ENCODE measurements around the gene ZNF143.
"Not testable (repeated sequence)": the region's sequence is repeated elsewhere in the genome, so short reads cannot be mapped to it uniquely, and the experiment has no call there.

ZNF143 gene

DNA sequence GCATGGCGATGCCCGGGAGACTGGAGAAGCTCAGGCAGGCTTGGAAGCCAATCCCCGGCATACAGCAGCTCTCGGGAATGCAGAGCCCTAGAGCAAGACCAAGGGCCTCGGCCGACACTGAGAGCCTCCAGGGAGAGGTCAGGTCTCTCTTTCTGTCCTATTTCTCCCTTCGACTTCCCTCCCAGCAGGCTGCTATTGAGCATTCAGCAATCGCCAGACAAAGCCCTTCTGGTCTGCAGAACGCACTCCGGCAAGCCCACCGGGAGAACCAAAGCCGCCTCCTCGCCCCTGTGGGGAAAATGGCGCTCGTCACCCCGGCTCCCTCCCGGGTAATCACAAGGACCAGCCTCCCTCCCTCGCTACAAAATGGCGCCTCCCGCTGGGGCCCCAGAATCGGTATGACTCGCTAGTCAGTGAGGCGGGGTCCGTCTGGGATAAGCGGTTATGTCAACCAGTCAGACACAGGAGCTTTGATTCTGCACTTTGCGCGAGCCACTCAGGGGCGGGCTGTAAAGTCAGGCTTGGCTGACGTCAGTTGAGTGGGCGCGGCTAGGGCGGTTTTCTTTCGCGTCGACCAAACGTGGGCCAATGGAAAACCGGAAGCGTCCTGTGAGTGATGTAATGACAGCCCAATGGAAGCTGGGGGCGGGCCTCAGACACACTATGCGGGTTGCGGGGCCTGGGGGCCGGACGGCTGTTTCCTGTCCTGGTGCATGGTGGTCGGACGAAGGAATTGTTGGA is at the start of gene ZNF143:
Gene ZNF143, plus strand, starts transcription at position 691 of the 741 bp plus-strand sequence. CDS start 10,297 bp downstream, outside the sequence.
- DNase-seq (ENCODE audit: low read depth) = peak; percentile 99

DNA sequence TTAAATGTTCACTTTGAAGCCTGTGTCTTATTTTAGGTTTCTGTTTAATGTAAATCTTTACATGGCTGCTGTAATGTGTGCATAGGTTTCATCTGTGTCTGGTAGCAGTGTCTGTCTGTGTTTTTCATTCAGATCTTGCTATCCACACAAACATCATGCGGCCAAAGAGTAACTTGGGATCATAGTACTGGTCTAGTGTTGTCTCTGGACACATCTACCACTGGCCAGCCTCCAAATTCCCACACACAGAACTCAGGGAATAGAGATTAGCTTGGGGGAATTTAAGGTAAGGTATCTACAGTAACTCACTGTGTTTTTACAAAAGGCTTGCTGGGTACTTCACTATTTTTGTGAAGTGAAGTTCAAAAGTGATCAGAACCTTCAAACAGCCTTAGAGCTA is 32.1 kb upstream of the ZNF143 start:
- no peak for DNase-seq (ENCODE audit: low read depth)

DNA sequence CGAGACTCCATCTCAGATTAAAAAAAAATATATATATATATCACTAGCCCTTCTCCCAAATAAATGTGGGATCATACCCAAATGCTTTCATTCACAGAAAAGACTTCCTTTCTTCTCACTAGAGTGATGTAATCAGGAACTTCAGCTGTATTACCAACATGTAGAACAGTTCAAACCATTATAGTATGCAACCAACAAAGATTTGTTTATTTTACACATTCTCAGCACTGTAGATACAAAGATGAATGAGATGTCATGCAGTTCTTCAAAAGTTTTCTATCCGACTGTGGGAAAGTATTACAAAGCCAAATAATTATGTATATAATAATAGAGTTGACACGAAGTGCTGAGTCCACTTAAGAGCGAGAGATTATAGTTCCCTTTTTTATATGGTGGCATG is 22.2 kb upstream of the ZNF143 start:
- no peak for DNase-seq (ENCODE audit: low read depth)

DNA sequence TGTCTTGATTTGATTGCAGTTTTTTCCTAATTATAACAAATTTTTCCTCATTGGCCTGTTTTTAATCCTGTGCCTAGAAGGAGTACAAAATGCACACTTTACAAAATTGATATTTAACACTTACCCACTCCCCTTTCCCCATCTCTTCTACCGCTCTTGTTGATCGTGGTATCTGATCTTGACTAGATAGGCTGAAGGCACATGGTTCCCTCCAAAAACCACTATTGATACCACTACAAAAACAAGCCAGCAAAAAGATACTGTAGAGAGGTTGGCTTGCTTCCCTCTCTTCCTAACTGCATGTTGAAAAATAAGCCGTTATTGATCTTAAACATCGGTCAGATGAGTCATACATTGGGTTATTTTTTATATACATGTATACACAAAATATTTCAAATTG is 14.6 kb upstream of the ZNF143 start:
- no peak for DNase-seq (ENCODE audit: low read depth)

DNA sequence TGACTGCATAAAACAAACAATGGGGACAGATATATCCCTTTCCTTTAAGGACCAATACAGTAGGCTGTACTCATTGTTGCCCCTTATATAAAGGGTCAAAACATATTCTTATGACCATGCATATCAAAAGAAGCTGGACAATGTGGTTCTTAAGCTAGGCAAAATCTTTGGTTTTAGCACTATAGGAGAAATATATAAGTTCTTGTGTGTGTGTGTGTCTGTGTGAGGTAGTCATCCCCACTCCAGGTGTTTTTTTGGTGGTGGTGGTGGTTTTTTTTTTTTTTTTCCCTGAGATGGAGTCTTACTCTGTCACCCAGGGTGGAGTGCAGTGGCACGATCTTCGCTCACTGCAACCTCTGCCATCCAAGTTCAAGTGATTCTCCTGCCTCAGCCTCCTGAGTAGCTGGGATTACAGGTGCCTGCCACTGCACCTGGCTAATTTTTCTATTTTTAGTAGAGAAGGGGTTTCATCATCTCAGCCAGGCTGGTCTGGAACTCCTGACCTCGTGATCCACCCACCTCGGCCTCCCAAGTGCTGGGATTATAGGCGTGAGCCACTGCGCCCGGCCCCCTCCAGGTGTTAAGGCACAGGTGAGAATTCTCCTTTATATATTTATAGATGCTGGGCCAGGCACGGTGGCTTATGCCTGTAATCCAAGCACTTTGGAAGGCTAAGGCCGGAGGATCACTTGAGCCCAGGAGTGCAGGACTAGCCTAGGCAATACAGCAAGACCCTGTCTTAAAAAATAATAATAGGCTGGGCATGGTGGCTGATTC is 12.0 kb upstream of the ZNF143 start:
- no peak for DNase-seq (ENCODE audit: low read depth)

DNA sequence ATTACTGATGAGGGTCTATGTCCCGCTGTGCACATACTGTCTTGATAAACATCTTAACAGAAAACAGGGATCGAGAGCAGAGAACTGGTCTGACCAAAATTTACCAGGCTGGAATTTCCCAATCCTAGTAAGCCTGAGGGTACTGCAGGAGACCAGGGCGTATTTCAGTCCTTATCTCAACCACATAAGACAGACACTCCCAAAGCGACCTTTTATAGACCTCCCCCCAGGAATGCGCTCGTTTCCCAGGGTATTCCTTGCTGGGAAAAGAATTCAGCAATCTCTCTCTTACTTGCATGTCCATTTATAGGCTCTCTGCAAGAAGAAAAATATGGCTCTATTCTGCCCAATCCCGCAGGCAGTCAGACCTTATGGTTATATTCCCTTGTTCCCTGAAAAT is 8.8 kb upstream of the ZNF143 start:
- DNase-seq (ENCODE audit: low read depth) = not testable (repeated sequence)

DNA sequence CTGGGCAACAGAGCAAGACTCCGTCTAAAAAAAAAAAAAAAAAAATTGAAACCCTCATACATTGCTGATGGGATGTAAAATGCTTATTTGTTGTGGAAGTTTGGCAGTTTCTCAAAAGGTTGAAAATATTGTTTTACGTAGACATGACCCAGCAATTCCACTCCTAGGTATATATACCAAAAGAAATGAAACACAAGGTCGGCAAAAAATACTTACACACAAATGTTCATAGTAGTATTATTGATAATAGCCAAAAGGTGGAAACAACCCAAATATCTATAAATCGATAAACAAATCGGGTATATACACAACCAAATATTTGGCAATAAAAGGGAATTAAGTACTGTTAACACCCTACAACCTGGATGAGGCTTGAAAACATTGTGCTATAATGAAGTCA is 5.1 kb upstream of the ZNF143 start:
- no peak for DNase-seq (ENCODE audit: low read depth)

DNA sequence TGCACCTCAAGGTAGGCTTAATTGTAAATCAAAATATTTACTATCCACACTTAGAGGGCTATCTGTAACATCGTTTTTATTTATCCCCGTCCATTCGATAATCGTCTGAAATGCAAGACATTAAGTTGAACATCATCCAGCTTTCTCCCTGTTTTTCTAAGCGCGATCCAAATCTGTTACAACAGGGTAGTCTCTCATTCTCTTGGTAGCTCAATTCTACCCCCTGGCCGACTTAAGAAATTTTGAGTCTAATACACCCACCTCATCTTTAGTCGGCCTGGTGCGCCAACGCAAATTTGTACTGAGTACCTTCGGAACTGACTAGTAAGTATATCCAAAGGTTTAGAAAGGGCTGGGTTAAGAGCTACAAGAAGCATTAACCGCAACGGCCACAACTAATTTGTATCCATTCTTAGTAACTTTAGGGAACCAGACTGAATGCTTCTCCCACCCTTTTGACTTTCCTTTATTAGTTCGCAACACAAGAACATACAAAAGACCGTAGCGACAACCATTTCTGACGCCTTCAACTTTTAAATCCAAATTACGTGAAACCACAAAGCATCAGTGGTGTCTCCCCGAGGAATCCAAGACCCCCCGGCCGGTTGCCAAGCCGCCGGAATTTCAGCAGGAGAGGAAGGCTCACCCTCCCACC is 1.0 kb upstream of the ZNF143 start:
- peak; percentile 11 for DNase-seq (ENCODE audit: low read depth)

DNA sequence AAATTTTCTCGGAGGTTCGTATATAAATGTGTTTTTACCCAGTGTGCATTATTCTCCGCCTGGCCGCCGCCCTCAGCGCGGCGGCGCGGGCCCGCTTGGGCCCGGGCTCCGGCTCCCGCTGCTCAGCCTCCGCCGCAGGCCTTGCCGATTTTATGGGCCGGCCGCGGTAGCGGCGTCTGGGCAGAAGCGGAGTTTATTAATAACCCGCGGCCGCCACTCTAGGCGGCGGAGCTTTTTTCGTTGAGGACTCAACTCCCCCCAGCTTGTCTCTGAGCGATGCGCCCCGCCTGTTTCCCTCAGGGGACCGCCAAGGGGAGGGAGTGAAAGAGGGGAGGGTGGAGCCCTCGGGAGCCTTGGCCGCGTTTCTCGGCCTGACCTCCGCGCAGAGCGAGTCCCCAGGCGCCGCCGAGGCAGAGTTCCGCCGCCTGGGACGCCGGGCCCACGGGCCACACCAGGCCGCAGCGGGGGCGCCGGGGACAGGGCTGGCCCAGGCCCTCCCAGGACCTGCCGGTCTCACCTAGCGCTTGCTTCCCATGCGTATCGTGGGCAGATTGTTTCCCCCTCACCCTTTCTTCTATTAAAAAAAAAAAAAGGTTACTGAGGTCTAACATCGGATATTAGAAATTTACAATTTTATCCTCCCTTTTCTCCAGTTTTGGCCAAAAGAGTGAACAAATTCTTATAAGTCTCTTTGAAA is 399 bp downstream of the ZNF143 start:
- peak; percentile 70 for DNase-seq (ENCODE audit: low read depth)

DNA sequence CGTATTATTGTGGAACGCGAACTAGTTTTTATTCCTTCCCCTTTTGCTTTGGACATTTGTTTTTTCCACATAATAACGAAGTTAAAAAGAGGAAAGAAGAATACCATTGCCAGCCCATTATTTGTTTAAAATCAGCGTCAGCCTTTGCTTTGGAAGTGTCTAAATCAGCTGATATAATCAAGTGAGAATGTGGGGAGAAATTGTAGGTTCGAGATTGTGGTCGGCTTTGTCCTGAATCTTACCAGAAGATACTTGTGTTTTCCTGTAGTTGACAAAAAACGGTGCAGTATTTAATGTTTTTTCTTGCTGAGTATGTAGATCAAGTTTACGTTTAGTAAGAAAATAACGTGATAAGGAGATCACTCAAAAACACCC is 935 bp downstream of the ZNF143 start:
- peak; percentile 30 for DNase-seq (ENCODE audit: low read depth)

DNA sequence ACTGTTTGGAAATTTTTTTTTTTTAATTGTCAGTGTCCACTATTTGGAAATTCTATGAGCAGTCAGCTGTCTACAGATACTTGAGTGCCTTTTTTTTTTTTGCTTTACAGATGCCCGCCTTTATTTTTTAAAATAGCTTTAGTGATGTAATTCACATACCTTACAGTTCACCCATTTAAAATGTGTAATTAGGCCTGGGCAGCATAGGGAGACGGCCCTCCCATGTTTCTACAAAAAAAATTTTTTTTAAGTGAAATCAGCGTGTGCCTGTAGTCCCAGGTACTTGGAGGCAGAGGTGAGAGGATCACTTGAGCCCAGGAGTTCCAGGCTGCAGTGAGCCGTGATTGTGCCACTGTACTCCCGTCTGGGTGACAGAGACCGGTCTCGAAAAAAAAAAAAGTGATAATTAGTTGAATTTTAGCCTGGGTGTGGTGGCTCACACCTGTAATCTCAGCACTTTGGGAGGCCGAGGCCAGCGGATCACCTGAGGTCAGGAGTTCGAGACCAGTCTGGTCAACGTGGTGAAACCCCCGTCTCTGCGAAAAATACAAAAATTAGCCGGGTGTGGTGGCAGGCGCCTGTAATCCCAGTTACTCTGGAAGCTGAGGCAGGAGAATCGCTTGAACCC is 1.5 kb downstream of the ZNF143 start:
- no peak for DNase-seq (ENCODE audit: low read depth)

DNA sequence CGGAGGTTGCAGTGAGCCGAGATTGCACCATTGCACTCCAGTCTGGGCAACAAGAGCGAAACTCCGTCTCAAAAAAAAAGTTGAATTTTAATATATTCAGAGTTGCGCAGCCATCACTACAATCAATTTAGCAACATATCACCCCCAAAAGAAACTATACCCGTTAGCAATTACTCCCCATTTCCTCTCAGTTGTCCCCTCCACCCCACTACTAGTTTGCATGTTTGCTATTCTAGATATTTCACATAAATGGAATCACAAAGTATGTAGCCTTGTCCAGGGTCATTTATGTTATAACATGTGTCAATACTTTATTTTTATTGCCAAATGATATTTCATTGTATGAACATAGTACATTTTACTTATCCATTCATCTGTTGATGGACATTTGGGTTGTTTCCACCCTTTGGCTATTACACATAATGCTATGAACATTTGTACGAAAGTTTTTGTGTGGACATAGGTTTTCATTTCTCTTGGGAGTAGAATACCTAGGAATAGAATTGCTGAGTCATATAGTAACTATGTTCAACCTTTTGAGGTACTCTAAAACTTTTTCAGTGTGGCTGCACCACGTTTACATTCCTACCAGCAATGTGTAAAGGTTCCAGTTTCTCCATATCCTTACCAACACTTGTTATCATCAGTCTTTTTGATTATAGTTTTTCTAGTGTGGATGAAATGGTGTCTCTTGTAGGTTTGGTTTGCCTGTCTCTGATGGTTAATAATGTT is 2.2 kb downstream of the ZNF143 start:
- no peak for DNase-seq (ENCODE audit: low read depth)

DNA sequence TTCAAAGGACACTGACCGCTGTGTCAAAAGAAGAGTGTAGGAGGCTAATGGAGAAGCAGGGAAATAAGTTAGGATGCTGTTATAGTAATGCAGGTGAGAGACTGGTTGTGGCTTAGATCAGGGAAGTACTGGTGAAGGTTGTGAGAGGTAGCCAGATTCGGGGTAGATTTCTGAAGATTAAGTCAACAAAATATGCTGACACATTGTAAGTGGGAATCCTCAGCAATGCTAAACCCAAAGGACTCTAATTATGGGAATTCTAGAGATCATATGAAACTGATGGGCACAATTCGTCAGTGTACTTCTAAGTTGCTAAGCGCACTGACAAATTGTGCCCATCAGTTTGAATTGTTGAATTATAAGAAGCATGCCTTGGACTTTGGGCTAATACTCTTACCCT is 10.0 kb downstream of the ZNF143 start:
- no peak for DNase-seq (ENCODE audit: low read depth)

DNA sequence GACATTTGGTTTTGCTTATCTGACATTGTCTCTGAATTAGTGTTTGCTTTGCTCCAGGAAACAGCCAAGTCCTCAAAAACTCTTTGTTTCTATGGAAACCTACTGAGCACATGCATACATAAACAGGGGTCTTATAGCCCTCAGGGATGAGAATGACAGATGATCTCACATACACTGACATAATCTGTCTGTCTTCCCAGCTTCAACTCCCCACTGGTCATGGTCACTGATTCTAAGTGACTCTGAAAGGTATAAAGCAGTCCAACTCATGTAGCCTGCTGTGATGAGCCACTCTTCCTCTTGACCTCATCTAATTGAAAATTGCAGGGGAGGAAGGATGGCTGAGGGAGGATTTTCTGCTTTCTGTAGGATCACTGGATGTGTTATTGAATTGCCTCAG is 12.6 kb downstream of the ZNF143 start:
- no peak for DNase-seq (ENCODE audit: low read depth)

DNA sequence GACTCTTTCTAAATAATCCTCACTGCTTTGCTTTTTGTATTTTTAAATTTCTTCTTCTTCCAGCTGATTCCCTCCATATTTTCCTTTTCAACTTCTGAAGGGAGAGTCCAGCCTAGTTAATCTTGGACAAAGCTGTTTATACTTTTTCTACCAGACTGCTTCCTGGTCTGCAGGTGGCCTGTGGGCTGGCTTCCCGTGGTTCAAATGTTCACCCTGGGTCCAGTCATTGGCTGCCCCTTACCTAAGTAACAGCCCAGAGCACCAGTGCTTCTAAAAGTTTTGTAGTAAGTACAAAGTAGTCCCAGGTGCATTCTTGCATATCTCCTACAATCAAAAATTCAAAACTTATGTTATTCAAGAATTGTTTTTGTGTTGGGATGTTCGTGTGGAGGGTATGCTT is 19.1 kb downstream of the ZNF143 start:
- DNase-seq (ENCODE audit: low read depth) = no peak

DNA sequence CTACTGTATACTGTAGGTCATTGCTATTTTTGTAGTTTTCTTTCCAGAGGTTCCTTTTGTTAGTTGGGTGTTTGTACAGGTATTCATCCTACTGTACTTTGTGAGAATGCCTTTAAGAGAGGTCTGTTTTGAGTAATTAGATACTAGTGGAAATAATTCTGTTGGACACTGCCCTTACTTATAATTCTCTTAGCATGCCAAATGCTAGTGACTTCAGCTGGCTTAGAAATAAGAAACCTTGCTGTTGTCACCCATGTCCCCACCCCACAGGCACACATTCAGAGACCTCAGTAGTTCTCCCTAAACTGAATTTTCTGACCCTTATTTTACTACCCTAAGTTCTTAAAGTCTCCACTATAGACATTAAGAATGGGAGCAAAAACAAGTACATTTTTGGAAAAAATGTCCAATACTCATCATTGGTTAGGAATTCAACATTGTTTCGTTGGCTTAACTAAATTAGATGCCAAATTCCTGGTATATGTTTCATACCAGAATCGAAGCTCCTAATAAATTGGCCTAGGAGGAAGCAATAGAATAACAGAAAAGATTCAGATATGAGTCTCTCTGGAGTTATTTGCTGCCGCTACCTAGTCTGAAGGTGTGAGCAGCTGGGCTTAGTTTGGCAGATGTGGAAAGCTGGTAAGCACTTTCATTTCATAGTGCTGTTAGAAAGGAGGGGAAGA is 28.4 kb downstream of the ZNF143 start:
- DNase-seq (ENCODE audit: low read depth) = no peak

DNA sequence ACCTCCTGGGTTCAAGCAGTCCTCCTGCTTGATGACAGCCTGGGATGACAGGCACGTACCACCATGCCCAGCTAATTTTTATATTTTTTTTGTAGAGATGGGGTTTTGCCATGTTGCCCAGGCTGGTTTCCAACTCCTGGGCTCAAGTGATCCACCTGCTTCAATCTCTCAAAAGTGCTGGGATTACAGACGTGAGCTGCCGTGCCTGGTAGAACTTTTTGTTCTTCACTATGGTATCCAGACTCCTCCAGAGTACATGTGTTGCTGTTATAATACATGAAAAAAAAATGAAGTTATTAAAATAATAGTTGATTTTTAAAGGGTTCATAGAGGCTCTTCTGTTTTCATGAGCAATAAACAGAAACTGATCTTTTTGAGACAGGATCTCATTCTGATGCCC is 29.6 kb downstream of the ZNF143 start:
- no peak for DNase-seq (ENCODE audit: low read depth)

DNA sequence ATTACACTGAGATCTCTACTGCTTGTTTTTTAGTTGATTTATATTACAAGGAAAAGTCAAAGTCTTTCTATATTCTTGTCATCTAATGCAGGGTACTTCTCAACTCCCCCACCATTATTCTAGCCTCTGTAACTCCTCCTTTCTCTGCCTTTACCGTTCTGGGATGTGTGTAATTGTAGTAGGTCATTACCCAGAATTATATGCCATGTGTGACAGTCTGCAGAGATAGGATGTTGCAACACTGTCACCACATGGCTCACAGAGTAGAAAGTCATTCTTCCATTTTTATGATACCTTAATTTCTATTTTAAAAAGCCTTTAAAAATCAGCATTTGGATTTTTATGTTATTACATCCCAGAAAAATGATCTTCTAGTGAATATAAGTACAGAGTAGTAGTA is 32.7 kb downstream of the ZNF143 start:
- DNase-seq (ENCODE audit: low read depth) = no peak

DNA sequence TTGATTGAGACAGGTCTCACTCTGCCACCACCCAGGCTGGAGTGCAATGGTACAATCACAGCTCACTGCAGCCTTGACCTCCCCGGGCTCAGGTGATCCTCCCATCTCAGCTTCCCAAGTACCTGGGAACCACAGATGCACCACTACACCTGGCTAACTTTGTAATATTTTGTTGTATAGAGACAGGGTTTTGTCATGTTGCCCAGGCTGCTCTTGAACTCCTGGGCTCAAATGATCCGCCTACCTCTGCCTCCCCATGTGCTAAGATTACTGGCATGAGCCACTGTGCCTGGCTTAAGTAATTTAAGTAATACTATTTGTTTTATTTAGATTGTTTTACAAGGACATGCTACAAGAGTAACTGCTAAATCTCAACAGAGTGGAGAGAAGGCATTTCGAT is 33.5 kb downstream of the ZNF143 start:
- DNase-seq (ENCODE audit: low read depth) = no peak

DNA sequence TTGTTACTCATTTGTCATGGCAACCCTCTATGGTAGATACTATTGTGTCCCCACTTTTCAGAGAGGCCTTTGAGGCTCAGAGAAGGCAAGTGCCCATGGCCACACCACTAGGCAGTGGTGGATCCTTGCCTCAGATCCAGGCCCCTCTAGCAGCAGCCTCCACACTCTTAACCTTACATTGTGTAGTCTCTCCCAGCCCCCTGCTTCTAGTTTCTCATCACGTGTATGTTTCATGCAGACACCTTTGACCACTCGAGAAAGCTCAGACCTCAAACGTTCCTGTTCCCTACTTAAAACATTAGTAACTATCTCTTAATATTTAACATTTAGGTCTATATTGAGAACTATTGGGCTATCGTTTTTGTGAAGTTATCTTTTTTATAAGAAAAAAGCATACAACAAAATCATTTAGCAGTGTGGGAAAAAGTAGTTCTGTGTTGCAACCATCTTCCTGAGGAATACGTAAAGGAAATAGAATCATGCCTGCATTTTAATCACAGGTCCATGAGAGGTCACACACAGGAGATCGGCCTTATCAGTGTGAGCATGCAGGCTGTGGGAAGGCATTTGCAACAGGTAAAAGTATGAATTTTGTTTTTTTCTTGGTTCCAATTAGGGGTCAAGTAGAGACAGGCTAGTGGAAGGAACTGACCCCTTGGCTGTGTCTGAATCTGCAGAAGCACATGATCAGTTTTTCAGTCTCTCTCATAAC is 35.1 kb downstream of the ZNF143 start:
- DNase-seq (ENCODE audit: low read depth) = no peak

Measured in CMK (cell line).